Heart right ventricle (tissue), 16 donors: ENCODE measurements around the gene SPRR2D. TPM values are rescaled to one million over a fixed set of nuclear protein-coding genes. Genes with fewer than 3 reads are reported as not detected.

Experiments
- ATAC-seq, 8 donors: fragments of 200-7000 bp; cut with Tn5 transposase; one replicate each; pipeline ENCODE4 v1.9.1; 2020; ENCODE audit warnings: mild to moderate bottlenecking in 8 of 8, moderate library complexity in 8 of 8, moderate number of reproducible peaks in 1 of 8
- DNase-seq, 2 donors: peaks; one replicate each; pipeline ENCODE4 v3.0.0-alpha.2; 2020
- H3K27ac ChIP-seq, 10 donors: fragments of 200-600 bp; sonication (generic) in 2 of 10; one replicate each; pipeline versions ENCODE4 v1.5.0 to v1.8.0; 2020 to 2022; ENCODE audit warnings: mild to moderate bottlenecking in 3 of 10
- H3K27me3 ChIP-seq, 7 donors: fragments of 200-600 bp; one replicate each; pipeline ENCODE4 v1.8.0; 2021 to 2022; ENCODE audit warnings: mild to moderate bottlenecking in 2 of 7
- H3K36me3 ChIP-seq, 9 donors: fragments of 200-600 bp; sonication (generic) in 1 of 9; one replicate each; pipeline versions ENCODE4 v1.5.0 to v1.8.0; 2020 to 2022; ENCODE audit warnings: mild to moderate bottlenecking in 2 of 9
- H3K4me1 ChIP-seq, 9 donors: fragments of 200-600 bp; sonication (generic) in 1 of 9; one replicate each; pipeline versions ENCODE4 v1.5.0 to v1.8.0; 2020 to 2022; ENCODE audit warnings: mild to moderate bottlenecking in 4 of 9
- H3K4me3 ChIP-seq, 10 donors: fragments of 200-600 bp; sonication (generic) in 2 of 10; one replicate each; pipeline versions ENCODE4 v1.5.0 to v1.8.0; 2020 to 2022; ENCODE audit warnings: mild to moderate bottlenecking in 7 of 10, moderate library complexity in 2 of 10
- H3K9me3 ChIP-seq, 11 donors: fragments of 200-600 bp in 10 of 11; sonication (generic) in 2 of 11; one replicate each; pipeline versions ENCODE4 v1.5.0 to v1.8.0; 2013 to 2022; ENCODE audit warnings: mild to moderate bottlenecking in 2 of 11, control low read depth in 1 of 11, moderate library complexity in 1 of 11
- CTCF ChIP-seq, 9 donors: fragments of 200-600 bp; sonication (generic) in 2 of 9; IDR thresholded peaks; one replicate each; pipeline versions ENCODE4 v1.5.0 to v1.8.0; 2021 to 2022; ENCODE audit warnings: antibody characterized with exemption in 9 of 9, mild to moderate bottlenecking in 5 of 9, moderate library complexity in 1 of 9
- WGBS, 2 donors: extraction: QIAGEN DNeasy Blood & Tissue Kit; methylation state at CpG; one replicate each; pipeline ENCODE4 v1.1.7; 2013; ENCODE audit warnings: inconsistent platforms in 1 of 2; 5-methylcytosine and 5-hydroxymethylcytosine counted together
- intact Hi-C, 10 donors: fragments of 100-400 bp; cut with DNase I; formaldehyde crosslinking; loops; one replicate each; pipeline versions ENCODE4 v1.11.1 to v1.14.2; 2022
- polyA plus RNA-seq, 2 donors: library from polyadenylated mRNA; stranded (reverse); fragments of 200-250 nt; gene quantifications; one replicate each; pipeline ENCODE4 v1.2.3, GENCODE V29; 2013
- total RNA-seq, 10 donors: library from RNA; stranded (reverse); fragmentation: NEBNext Ultra II Directional in 3 of 10; extraction: Animal tissue kit (Norgen Biotek cat#: 25700) in 3 of 10; gene quantifications; one replicate each; pipeline versions ENCODE4 v1.2.1 to v1.2.4, GENCODE V29; 2021 to 2023
- donor health status: Arrhythmogenic right ventricular cardiomyopathy.
- donor health status: ischemic (EF 13 %, LVEDD 7.1; RV severe dilation, severe dysfunction).
- donor health status: healthy with polysubstance abuse.
- donor health status: DM: no; HTN: yes; CAD: no.
- donor health status: DM: no; HTN: no; CAD: no.
- donor health status: ischemic (EF 25% LVEDD 6.9; RV normal size, moderate dysfunction).
- donor health status: ischemic (EF 25% LVEDD 5.7; RV mildly dilated, moderate dysfunction).
- donor health status: healthy.
- donor health status: DM: yes; HTN: yes; CAD: no.
- donor health status: Ischemic cardiomyopathy.
- donor health status: ischemic (EF 35%, LVEDD 5.7; RV mildly dilated, moderate dysfunction).
- donor health status: nonischemic (EF 11% LVEDD 7.7; RV severe dilation, severe dysfunction).
- donor health status: DM: yes; HTN: yes; CAD: no.
- donor health status: PGD.
- donor health status: ischemic (EF 29% LVEDD 5.4; RV normal size, mild dysfunction).
- donor health status: nonischemic (EF 23%, LVEDD 6.1; RV moderate dilation, normal function).

SPRR2D gene
- total and polyA plus RNA-seq, 12 donors, result 0.14 TPM; not detected in 11

DNA sequence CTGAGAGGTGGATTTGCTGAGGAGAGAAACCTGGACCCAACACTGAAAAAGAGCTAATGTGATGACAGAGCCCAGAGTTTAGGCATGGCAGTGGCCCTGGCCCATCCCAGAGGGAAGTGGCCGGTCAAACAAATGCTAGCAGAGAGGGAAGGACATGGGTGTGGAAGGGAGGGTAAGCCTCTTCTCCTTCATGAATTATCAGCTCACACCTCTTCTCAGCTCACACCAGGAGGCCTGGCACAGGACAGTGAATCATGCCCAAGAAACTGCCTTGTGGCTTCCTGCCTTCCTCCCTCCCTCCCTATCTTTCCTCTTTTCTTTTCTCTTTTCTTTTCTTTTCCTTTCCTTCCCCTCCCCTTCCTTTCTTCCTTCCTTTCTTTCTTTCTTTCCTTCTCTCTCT lies 40.6 kb downstream of the SPRR2D start:
- intact Hi-C loops, result no loop called here
- Histone ChIP-seq H3K27ac (no peak overlapping the region), H3K4me3 (no peak overlapping the region), H3K9me3 (peaks cover 0 to 9% (median 3%) of the 10 kb centered on the region in 11 donors), H3K36me3 (no peaks in the 10 kb centered on the region), H3K27me3 (no peaks in the 10 kb centered on the region), H3K4me1 (no peaks in the 10 kb centered on the region)
- TF ChIP-seq CTCF (IDR thresholded peaks at IDR 0.05), result no peak
- 80 to 89% methylated on average over 1 of the region's 1 CpG for WGBS, 2 donors
- DNase-seq (no peak), ATAC-seq (no peak)

DNA sequence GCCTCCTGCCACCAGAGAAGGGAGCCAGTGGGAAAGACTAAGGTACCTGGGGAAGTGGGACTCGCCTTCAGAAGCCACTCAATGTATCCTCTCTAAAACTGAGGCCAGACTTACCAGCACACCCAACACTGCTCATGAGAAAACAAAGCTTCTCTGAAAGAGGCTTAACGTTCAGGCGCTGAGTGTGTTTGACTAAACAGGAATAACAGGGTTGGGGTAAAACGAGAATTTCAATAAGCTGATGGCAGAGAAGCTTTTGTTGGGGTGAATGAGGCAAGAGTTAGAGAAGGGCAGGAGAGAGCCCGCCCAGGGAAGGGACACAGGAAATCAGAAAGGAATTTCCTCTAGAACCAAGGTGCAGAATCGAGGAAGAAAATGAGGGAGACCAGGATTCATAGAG lies 41.1 kb downstream of the SPRR2D start:
- ATAC-seq (no peak), DNase-seq (no peak)
- intact Hi-C loops, result no loop called here
- no peak overlapping the region for H3K27ac ChIP-seq
- H3K9me3 ChIP-seq, result peaks cover 0 to 14% (median 3%) of the 10 kb centered on the region in 11 donors
- H3K36me3 ChIP-seq, result no peaks in the 10 kb centered on the region
- H3K27me3 ChIP-seq, result no peaks in the 10 kb centered on the region
- TF ChIP-seq CTCF (IDR thresholded peaks at IDR 0.05), result no peak
- WGBS, 2 donors, result 68 to 72% methylated on average over 6 of the region's 6 CpGs
- no peaks in the 10 kb centered on the region for H3K4me1 ChIP-seq
- no peak overlapping the region for H3K4me3 ChIP-seq

DNA sequence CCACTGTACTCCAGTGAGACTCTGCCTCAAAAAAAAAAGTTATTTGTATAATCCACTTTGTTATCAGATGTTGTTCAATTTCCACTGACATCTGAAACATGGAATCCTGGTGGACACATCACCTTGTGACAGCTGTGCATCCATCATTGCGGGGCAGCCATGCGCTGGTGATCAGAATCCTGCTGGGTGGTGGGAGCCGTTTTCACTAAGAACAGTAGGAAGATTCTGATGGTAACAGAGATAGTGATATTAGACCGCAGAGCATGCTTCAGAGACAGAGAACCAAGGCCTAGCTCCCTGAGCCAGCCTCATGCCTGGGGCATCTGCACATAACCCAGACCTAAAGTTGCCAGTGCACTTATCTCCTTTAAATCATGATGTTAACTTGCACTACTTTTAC lies 42.4 kb downstream of the SPRR2D start:
- DNase-seq, result no peak
- Histone ChIP-seq H3K4me3 (no peak overlapping the region), H3K4me1 (no peaks in the 10 kb centered on the region), H3K9me3 (peaks cover 0 to 16% (median 3%) of the 10 kb centered on the region in 11 donors), H3K27ac (no peak overlapping the region), H3K36me3 (no peaks in the 10 kb centered on the region), H3K27me3 (no peaks in the 10 kb centered on the region)
- intact Hi-C loops, result no loop called here
- TF ChIP-seq CTCF (IDR thresholded peaks at IDR 0.05), result no peak
- WGBS, 2 donors, result 70 to 76% methylated on average over 4 of the region's 4 CpGs
- no peak for ATAC-seq

- no peak for TF ChIP-seq CTCF (IDR thresholded peaks at IDR 0.05)
- Histone ChIP-seq H3K4me3 (no peak overlapping the region), H3K36me3 (no peaks in the 10 kb centered on the region), H3K27ac (no peak overlapping the region), H3K4me1 (no peaks in the 10 kb centered on the region), H3K9me3 (peaks cover 0 to 16% (median 3%) of the 10 kb centered on the region in 11 donors), H3K27me3 (no peaks in the 10 kb centered on the region)
- intact Hi-C loops, result no loop called here
- WGBS, 2 donors, result 46% methylated on average over 7 of the region's 7 CpGs
- DNase-seq (no peak), ATAC-seq (no peak)
These were observed 43.0 kb downstream of the SPRR2D start for GRCh38 chr1:152997901-152998300.
